IPS-20b (cell line): ENCODE data around the gene TRNAU1AP.
"Not testable (repeated sequence)": the region's sequence is repeated elsewhere in the genome, so short reads cannot be mapped to it uniquely, and the experiment has no call there.

Experiments used
- H3K27ac ChIP-seq: one replicate; pipeline ENCODE4 v1.5.1; 2013; ENCODE audit warnings: low read length
- H3K27me3 ChIP-seq: 2 replicates; pipeline ENCODE4 v1.6.1; 2013; ENCODE audit warnings: mild to moderate bottlenecking, low read length, inconsistent platforms; ENCODE audit not compliant: insufficient read depth
- H3K36me3 ChIP-seq: 2 replicates; pipeline ENCODE4 v1.6.1; 2013; ENCODE audit warnings: low read depth, mild to moderate bottlenecking, inconsistent platforms, low read length, moderate library complexity; ENCODE audit not compliant: insufficient read depth
- H3K4me1 ChIP-seq: 2 replicates; pipeline ENCODE4 v1.6.1; 2013; ENCODE audit warnings: mild to moderate bottlenecking, control low read depth, inconsistent platforms, low read length, moderate library complexity; ENCODE audit not compliant: insufficient read depth
- H3K4me3 ChIP-seq: 2 replicates; pipeline ENCODE4 v1.5.1; 2013; ENCODE audit warnings: mild to moderate bottlenecking, low read length, inconsistent platforms
- H3K9ac ChIP-seq: 2 replicates; pipeline ENCODE4 v1.6.1; 2013; ENCODE audit warnings: low read depth, mild to moderate bottlenecking, inconsistent platforms, low read length, moderate library complexity
- H3K9me3 ChIP-seq: 2 replicates; pipeline ENCODE4 v1.6.1; 2013; ENCODE audit warnings: mild to moderate bottlenecking, low read depth, low read length, inconsistent platforms; ENCODE audit not compliant: insufficient read depth

TRNAU1AP gene

GRCh38 chr1:28512058-28512611 is 40.8 kb upstream of the TRNAU1AP start:
- Histone ChIP-seq H3K27me3 (no peaks in the 10 kb centered on the region), H3K4me1 (peaks cover 11% of the 10 kb centered on the region), H3K27ac (no peak overlapping the region), H3K36me3 (peaks cover 51% of the 10 kb centered on the region), H3K9ac (no peak overlapping the region), H3K9me3 (peaks cover under 1% of the 10 kb centered on the region; the same call in 1 of the 2 replicates), H3K4me3 (no peak overlapping the region)

GRCh38 chr1:28514445-28514933 is 38.4 kb upstream of the TRNAU1AP start:
- H3K27me3 ChIP-seq, H3K27ac ChIP-seq, H3K9ac ChIP-seq, H3K9me3 ChIP-seq, H3K4me1 ChIP-seq, H3K4me3 ChIP-seq: not testable (repeated sequence)
- peaks cover 28% of the 10 kb centered on the region for H3K36me3 ChIP-seq

GRCh38 chr1:28516518-28516956 is 36.3 kb upstream of the TRNAU1AP start:
- peak overlapping the region; percentile 55 for H3K27ac ChIP-seq
- no peak overlapping the region for H3K4me3 ChIP-seq
- peaks cover 16% of the 10 kb centered on the region for H3K36me3 ChIP-seq
- no peaks in the 10 kb centered on the region for H3K27me3 ChIP-seq
- peaks cover 12% of the 10 kb centered on the region; the same call in 1 of the 2 replicates for H3K4me1 ChIP-seq
- H3K9me3 ChIP-seq: no peaks in the 10 kb centered on the region
- H3K9ac ChIP-seq: no peak overlapping the region

GRCh38 chr1:28517649-28517999 is 35.3 kb upstream of the TRNAU1AP start:
- Histone ChIP-seq H3K36me3 (peaks cover 8% of the 10 kb centered on the region), H3K9ac (peak overlapping the region; percentile 99), H3K4me3 (peak overlapping the region; percentile 91; the same call in 1 of the 2 replicates), H3K27me3 (no peaks in the 10 kb centered on the region), H3K4me1 (peaks cover 21% of the 10 kb centered on the region), H3K27ac (no peak overlapping the region), H3K9me3 (no peaks in the 10 kb centered on the region)

GRCh38 chr1:28518000-28518744 is 34.7 kb upstream of the TRNAU1AP start:
- no peaks in the 10 kb centered on the region for H3K27me3 ChIP-seq
- H3K4me3 ChIP-seq: peak overlapping the region; percentile 91
- peak overlapping the region; percentile 86 for H3K27ac ChIP-seq
- peaks cover 21% of the 10 kb centered on the region for H3K4me1 ChIP-seq
- H3K36me3 ChIP-seq: peaks cover 8% of the 10 kb centered on the region
- H3K9me3 ChIP-seq: no peaks in the 10 kb centered on the region
- H3K9ac ChIP-seq: peak overlapping the region; percentile 99

GRCh38 chr1:28518745-28519341 is 34.0 kb upstream of the TRNAU1AP start:
- H3K9ac ChIP-seq: peak overlapping the region; percentile 99
- H3K27ac ChIP-seq: peak overlapping the region; percentile 86
- no peaks in the 10 kb centered on the region for H3K27me3 ChIP-seq
- H3K4me3 ChIP-seq: peak overlapping the region; percentile 91
- H3K9me3 ChIP-seq: no peaks in the 10 kb centered on the region
- peaks cover 21% of the 10 kb centered on the region for H3K4me1 ChIP-seq
- H3K36me3 ChIP-seq: peaks cover 15% of the 10 kb centered on the region

GRCh38 chr1:28519946-28520725 is 32.7 kb upstream of the TRNAU1AP start:
- H3K4me3 ChIP-seq: peak overlapping the region; percentile 5; the same call in 1 of the 2 replicates
- H3K27me3 ChIP-seq: no peaks in the 10 kb centered on the region
- H3K27ac ChIP-seq: no peak overlapping the region
- H3K9me3 ChIP-seq: no peaks in the 10 kb centered on the region
- H3K4me1 ChIP-seq: peaks cover 21% of the 10 kb centered on the region
- H3K36me3 ChIP-seq: peaks cover 23% of the 10 kb centered on the region
- peak overlapping the region; percentile 20; the same call in 1 of the 2 replicates for H3K9ac ChIP-seq

- not testable (repeated sequence) for H3K9me3 ChIP-seq, H3K9ac ChIP-seq, H3K27me3 ChIP-seq, H3K4me3 ChIP-seq, H3K27ac ChIP-seq
- H3K36me3 ChIP-seq: peaks cover 28% of the 10 kb centered on the region
- H3K4me1 ChIP-seq: peaks cover 21% of the 10 kb centered on the region
Measured at GRCh38 chr1:28520796-28521195, 32.1 kb upstream of the TRNAU1AP start.

GRCh38 chr1:28521502-28522164 is 31.3 kb upstream of the TRNAU1AP start:
- Histone ChIP-seq H3K4me3 (0 out of 2 replicates have a peak overlapping the region, but pooled peaks have one; percentile 9), H3K9ac (peak overlapping the region; percentile 27; the same call in 1 of the 2 replicates), H3K27ac (no peak overlapping the region), H3K4me1 (peaks cover 21% of the 10 kb centered on the region), H3K9me3 (no peaks in the 10 kb centered on the region), H3K27me3 (no peaks in the 10 kb centered on the region), H3K36me3 (peaks cover 28% of the 10 kb centered on the region)

- not testable (repeated sequence) for H3K27me3 ChIP-seq, H3K9ac ChIP-seq, H3K4me3 ChIP-seq, H3K9me3 ChIP-seq, H3K27ac ChIP-seq
- peaks cover 37% of the 10 kb centered on the region for H3K36me3 ChIP-seq
- H3K4me1 ChIP-seq: peaks cover 21% of the 10 kb centered on the region
Measured at GRCh38 chr1:28522537-28522936, 30.3 kb upstream of the TRNAU1AP start.
